Osteoblast (primary cell): ENCODE results near the gene TKT. TPM values are rescaled to one million over a fixed set of nuclear protein-coding genes. Genes with fewer than 3 reads are reported as not detected.

Experiments
- DNase-seq: peaks from one replicate; pipeline ENCODE4 v3.0.0; 2011; ENCODE audit warnings: low spot score, mixed read lengths; ENCODE audit not compliant: insufficient read length; ENCODE audit errors: missing footprints
- H2AFZ ChIP-seq: 2 replicates; pipeline ENCODE4 v1.6.0; 2011; ENCODE audit warnings: mild to moderate bottlenecking, low read length
- H3K27ac ChIP-seq: 2 replicates; pipeline ENCODE4 v1.5.1; 2011; ENCODE audit warnings: mild to moderate bottlenecking, low read depth, low read length, moderate library complexity
- H3K27me3 ChIP-seq: 2 replicates; pipeline ENCODE4 v1.6.0; 2012; ENCODE audit warnings: mild to moderate bottlenecking, control low read depth, inconsistent platforms, low read length, moderate library complexity; ENCODE audit not compliant: insufficient read depth
- H3K36me3 ChIP-seq: 2 replicates; pipeline ENCODE4 v1.5.1; 2011; ENCODE audit warnings: mild to moderate bottlenecking, low read length, control low read depth, moderate library complexity; ENCODE audit not compliant: insufficient read depth
- H3K4me1 ChIP-seq: 2 replicates; pipeline ENCODE4 v1.5.1; 2011; ENCODE audit warnings: mild to moderate bottlenecking, low read length, control low read depth, moderate library complexity; ENCODE audit not compliant: insufficient read depth
- H3K4me2 ChIP-seq: 2 replicates; pipeline ENCODE4 v1.6.0; 2011; ENCODE audit warnings: mild to moderate bottlenecking, low read length; ENCODE audit not compliant: insufficient read depth
- H3K4me3 ChIP-seq: fragments of 200-600 bp; sonication (generic); 3 replicates; pipeline ENCODE4 v1.5.1; 2012; ENCODE audit warnings: mild to moderate bottlenecking, low read length, inconsistent platforms; ENCODE audit not compliant: insufficient read depth
- H3K79me2 ChIP-seq: 2 replicates; pipeline ENCODE4 v1.6.0; 2012; ENCODE audit warnings: mild to moderate bottlenecking, low read length, control low read depth, inconsistent platforms; ENCODE audit not compliant: insufficient read depth
- H3K9me3 ChIP-seq: 2 replicates; pipeline ENCODE4 v1.5.1; 2011; ENCODE audit warnings: low read depth, low read length, control low read depth
- H4K20me1 ChIP-seq: 2 replicates; pipeline ENCODE4 v1.6.0; 2012; ENCODE audit warnings: mild to moderate bottlenecking, low read length, control low read depth; ENCODE audit not compliant: insufficient read depth
- total RNA-seq: library from RNA; depleted of rRNA; stranded (reverse); fragments of >200 nt; gene quantifications from 2 replicates; pipeline ENCODE4 v1.2.3, GENCODE V29; 2012
- TF ChIP-seq, protein P1 (sequence below): IDR thresholded peaks from 2 replicates; pipeline ENCODE4 v1.5.1; 2011; ENCODE audit warnings: mild to moderate bottlenecking, low read depth, low read length, moderate library complexity; ENCODE audit errors: extremely low read depth

TKT gene
- total RNA-seq, 1 donor = 453 TPM

DNA sequence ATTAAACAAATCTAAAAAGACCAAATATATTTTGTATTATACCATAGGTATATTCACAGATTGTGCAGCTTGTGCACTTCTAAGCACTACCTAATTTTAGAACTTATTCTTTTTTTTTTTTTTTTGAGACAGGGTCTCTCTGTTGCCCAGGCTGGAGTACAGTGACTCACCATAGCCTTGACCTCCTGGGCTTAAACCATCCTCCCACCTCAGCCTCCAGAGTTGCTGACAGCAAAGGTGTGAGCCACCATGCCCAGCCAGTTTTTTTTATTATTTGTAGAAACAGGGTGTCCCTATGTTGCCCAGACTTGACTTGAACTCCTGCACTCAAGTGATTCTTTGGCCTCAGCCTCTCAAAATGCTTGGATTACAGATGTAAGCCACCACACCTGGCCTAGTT, 11.9 kb upstream of the TKT start:
- TF ChIP-seq, protein P1, sequence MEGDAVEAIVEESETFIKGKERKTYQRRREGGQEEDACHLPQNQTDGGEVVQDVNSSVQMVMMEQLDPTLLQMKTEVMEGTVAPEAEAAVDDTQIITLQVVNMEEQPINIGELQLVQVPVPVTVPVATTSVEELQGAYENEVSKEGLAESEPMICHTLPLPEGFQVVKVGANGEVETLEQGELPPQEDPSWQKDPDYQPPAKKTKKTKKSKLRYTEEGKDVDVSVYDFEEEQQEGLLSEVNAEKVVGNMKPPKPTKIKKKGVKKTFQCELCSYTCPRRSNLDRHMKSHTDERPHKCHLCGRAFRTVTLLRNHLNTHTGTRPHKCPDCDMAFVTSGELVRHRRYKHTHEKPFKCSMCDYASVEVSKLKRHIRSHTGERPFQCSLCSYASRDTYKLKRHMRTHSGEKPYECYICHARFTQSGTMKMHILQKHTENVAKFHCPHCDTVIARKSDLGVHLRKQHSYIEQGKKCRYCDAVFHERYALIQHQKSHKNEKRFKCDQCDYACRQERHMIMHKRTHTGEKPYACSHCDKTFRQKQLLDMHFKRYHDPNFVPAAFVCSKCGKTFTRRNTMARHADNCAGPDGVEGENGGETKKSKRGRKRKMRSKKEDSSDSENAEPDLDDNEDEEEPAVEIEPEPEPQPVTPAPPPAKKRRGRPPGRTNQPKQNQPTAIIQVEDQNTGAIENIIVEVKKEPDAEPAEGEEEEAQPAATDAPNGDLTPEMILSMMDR = no peak
- H3K27me3 ChIP-seq = no peaks in the 10 kb centered on the region
- DNase-seq = no peak
- no peaks in the 10 kb centered on the region for H4K20me1 ChIP-seq
- H3K79me2 ChIP-seq = no peaks in the 10 kb centered on the region
- no peak overlapping the region for H3K27ac ChIP-seq
- H3K4me3 ChIP-seq = no peak overlapping the region
- no peaks in the 10 kb centered on the region for H3K9me3 ChIP-seq
- peaks cover 15% of the 10 kb centered on the region for H3K4me1 ChIP-seq
- no peaks in the 10 kb centered on the region for H3K36me3 ChIP-seq
- H3K4me2 ChIP-seq = no peak overlapping the region
- H2AFZ ChIP-seq = no peak overlapping the region

DNA sequence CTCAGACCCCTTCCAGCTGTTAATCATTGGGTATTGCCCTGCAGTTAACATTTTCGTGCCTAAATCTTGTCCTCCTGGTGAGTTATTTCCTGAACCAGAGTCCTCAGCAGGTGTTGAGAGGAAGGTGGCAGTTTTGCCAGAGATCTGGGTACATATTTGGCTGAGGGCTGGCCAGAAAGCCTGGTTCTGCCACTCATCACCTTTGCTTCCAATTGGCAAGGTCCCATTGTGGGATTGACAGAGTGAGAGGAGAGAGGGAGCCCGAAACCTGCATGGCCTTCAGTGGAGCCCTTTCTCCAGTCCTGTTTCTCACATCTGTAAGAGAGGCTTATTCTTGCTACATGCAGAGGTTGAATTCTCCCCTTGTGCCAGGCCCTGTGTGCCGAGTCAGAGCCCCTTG, 8.9 kb upstream of the TKT start:
- Histone ChIP-seq H3K4me2 (no peak overlapping the region), H3K27ac (no peak overlapping the region), H4K20me1 (no peaks in the 10 kb centered on the region), H3K27me3 (no peaks in the 10 kb centered on the region), H2AFZ (peak overlapping the region; percentile 49), H3K9me3 (no peaks in the 10 kb centered on the region), H3K79me2 (no peaks in the 10 kb centered on the region), H3K4me1 (peaks cover 3% of the 10 kb centered on the region), H3K36me3 (no peaks in the 10 kb centered on the region), H3K4me3 (no peak overlapping the region)
- TF ChIP-seq, protein P1 = no peak
- no peak for DNase-seq

DNA sequence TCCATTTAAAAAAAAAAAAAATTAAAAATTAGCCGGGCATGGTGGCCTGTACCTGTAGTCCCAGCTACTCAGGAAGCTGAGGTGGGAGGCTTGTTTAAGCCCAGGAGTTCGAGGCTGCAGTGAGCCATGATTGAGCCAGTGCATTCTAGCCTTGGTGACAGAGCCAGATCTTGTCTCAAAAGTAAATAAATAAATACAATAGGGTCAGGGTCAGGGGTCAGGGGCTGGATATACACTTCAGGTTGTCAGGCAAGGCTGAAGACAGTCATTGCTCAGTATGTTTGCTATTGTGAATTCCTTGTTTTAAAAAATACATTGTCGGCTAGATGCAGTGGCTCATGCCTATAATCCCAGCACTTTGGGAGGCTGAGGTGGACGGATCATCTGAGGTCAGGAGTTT, 8.1 kb upstream of the TKT start:
- Histone ChIP-seq H3K4me1 (no peaks in the 10 kb centered on the region), H3K27me3 (no peaks in the 10 kb centered on the region), H3K4me2 (no peak overlapping the region), H3K9me3 (no peaks in the 10 kb centered on the region), H4K20me1 (no peaks in the 10 kb centered on the region), H3K36me3 (no peaks in the 10 kb centered on the region), H3K4me3 (no peak overlapping the region), H3K27ac (no peak overlapping the region), H3K79me2 (no peaks in the 10 kb centered on the region), H2AFZ (no peak overlapping the region)
- TF ChIP-seq, protein P1 = no peak
- no peak for DNase-seq

DNA sequence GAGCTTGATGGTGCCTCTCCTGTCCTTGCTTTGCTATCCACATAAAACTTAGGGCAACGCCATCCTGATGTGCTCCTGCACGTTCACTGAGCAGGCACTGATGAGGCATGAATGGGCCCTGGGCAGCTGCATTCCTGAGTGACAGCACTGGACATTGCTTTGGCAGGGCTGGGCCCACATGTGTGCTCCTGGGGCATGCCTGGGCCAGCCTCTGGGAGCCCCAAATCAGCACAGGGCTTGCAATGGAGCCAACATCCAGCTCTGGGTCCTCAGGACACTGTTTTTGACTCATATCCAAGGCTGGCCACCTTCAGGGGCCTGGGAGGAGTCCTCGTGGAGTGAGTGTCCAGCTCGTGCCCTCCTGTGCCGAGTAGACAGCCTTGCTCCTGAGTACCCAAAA, 5.9 kb upstream of the TKT start:
- H2AFZ ChIP-seq = peak overlapping the region; percentile 53

More for the DNA sequence above, 5.9 kb upstream of the TKT start:
- Histone ChIP-seq H3K4me2 (no peak overlapping the region), H3K36me3 (no peaks in the 10 kb centered on the region), H3K4me3 (no peak overlapping the region), H3K27me3 (no peaks in the 10 kb centered on the region), H3K27ac (no peak overlapping the region), H3K79me2 (no peaks in the 10 kb centered on the region), H3K9me3 (no peaks in the 10 kb centered on the region), H3K4me1 (no peaks in the 10 kb centered on the region), H4K20me1 (no peaks in the 10 kb centered on the region)
- TF ChIP-seq, protein P1 = no peak
- DNase-seq = no peak
